ENCODE measurements around the gene OASL.

DNA sequence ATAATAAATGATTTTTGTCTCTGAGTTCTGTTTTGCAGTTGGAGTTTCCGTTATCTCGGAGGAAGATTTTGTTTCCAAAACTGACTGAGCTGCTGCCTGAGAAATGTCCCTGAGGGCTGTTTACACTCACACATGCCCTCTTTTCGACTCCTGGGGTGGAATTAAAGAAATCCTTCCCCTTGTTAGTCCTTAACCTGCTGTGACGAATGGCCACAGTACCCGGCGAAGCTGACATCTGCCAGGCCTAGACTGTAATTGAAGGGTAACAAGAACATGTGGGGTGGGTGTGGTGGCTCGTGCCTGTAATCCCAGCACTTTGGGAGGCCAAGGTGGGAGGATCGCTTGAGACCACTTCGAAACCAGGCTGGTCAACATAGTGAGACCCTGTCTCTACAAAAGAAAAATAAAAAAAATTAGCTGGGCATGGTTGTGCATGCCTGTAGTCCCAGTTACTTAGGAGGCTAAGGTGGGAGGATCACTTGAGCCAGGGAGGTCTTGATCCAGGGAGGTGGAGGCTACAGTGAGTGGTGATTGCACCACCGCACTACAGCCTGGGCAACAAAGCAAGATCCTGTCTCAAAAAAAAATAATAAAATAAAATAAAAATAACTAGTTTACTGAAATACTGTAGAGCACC lies 8.4 kb downstream of the OASL start:
- TF ChIP-seq, protein P1, sequence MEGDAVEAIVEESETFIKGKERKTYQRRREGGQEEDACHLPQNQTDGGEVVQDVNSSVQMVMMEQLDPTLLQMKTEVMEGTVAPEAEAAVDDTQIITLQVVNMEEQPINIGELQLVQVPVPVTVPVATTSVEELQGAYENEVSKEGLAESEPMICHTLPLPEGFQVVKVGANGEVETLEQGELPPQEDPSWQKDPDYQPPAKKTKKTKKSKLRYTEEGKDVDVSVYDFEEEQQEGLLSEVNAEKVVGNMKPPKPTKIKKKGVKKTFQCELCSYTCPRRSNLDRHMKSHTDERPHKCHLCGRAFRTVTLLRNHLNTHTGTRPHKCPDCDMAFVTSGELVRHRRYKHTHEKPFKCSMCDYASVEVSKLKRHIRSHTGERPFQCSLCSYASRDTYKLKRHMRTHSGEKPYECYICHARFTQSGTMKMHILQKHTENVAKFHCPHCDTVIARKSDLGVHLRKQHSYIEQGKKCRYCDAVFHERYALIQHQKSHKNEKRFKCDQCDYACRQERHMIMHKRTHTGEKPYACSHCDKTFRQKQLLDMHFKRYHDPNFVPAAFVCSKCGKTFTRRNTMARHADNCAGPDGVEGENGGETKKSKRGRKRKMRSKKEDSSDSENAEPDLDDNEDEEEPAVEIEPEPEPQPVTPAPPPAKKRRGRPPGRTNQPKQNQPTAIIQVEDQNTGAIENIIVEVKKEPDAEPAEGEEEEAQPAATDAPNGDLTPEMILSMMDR (IDR thresholded peaks at IDR 0.05), result no peak
- no peak for TF ChIP-seq ZFX (IDR thresholded peaks at IDR 0.05; ENCODE audit: borderline replicate concordance)

Data from 22Rv1 (cell line).